Hepatocyte (in vitro differentiated cells): ENCODE data around the gene STK11IP.

Source experiments
- EZH2 ChIP-seq: fragments of 200-600 bp; sonication (generic); IDR thresholded peaks from 2 replicates; pipeline ENCODE4 v1.6.1; 2016; ENCODE audit warnings: antibody characterized with exemption, mild to moderate bottlenecking, borderline replicate concordance
- EZH2phosphoT487 ChIP-seq: fragments of 200-600 bp; sonication (generic); IDR thresholded peaks from one replicate; pipeline ENCODE4 v1.6.1; 2018; ENCODE audit warnings: antibody characterized with exemption, mild to moderate bottlenecking, low read depth, moderate library complexity; ENCODE audit not compliant: unreplicated experiment, severe bottlenecking
- TF ChIP-seq, protein P1 (sequence below): fragments of 200-600 bp; sonication (generic); IDR thresholded peaks from 2 replicates; pipeline ENCODE4 v1.5.1; 2016; ENCODE audit warnings: antibody characterized with exemption, mild to moderate bottlenecking; ENCODE audit not compliant: poor library complexity

DNA sequence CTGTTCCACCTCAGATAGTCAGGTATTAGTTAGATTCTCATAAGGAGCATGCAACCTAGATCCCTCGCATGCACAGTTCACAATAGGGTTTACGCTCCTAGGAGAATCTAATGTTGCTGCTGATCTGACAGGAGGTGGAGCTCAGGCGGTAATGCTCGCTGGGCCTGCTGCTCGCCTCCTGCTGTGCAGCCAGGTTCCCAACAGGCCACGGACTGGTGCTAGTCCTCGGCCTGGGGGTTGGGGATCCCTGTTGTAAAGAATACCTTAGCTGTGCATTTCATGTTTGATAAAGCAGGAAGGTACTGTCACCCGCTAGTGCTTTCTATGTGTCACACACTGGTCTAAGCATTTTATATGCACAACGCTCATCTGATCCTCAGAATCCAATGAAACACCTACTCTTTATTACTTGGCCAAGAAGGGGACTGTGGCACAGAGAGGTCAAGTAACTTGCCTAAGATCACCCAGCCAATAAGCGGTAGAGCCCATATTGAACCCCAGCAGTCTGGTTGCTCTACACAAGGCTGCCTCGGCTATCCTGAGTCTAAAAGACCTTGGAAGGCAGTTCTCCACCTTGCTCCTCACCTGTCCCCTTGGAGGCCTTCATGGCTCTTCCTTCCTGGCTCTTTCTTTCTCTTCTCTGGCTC lies 65.6 kb downstream of the STK11IP start:
- TF ChIP-seq, protein P1, sequence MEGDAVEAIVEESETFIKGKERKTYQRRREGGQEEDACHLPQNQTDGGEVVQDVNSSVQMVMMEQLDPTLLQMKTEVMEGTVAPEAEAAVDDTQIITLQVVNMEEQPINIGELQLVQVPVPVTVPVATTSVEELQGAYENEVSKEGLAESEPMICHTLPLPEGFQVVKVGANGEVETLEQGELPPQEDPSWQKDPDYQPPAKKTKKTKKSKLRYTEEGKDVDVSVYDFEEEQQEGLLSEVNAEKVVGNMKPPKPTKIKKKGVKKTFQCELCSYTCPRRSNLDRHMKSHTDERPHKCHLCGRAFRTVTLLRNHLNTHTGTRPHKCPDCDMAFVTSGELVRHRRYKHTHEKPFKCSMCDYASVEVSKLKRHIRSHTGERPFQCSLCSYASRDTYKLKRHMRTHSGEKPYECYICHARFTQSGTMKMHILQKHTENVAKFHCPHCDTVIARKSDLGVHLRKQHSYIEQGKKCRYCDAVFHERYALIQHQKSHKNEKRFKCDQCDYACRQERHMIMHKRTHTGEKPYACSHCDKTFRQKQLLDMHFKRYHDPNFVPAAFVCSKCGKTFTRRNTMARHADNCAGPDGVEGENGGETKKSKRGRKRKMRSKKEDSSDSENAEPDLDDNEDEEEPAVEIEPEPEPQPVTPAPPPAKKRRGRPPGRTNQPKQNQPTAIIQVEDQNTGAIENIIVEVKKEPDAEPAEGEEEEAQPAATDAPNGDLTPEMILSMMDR = no peak
- TF ChIP-seq EZH2 = no peak
- TF ChIP-seq EZH2phosphoT487 = no peak
